Mesothelial cell of epicardium (in vitro differentiated cells): ENCODE measurements around the gene CNTNAP4. TPM values are rescaled to one million over a fixed set of nuclear protein-coding genes. Genes with fewer than 3 reads are reported as not detected.

Source experiments
- DNase-seq, 2 experiments: peaks; one replicate each; pipeline ENCODE4 v3.0.0; 2021; ENCODE audit warnings: low spot score in 2 of 2; ENCODE audit not compliant: unreplicated experiment in 2 of 2
- H3K27ac Mint-ChIP-seq: 2 replicates; pipeline ENCODE4 v1.8.0; 2021; ENCODE audit warnings: mixed read lengths
- H3K27me3 Mint-ChIP-seq: 2 replicates; pipeline ENCODE4 v1.8.0; 2021; ENCODE audit warnings: low read depth, mixed read lengths
- H3K36me3 Mint-ChIP-seq: 2 replicates; pipeline ENCODE4 v1.8.0; 2021; ENCODE audit warnings: mixed read lengths
- H3K4me1 Mint-ChIP-seq: 2 replicates; pipeline ENCODE4 v1.8.0; 2021; ENCODE audit warnings: mixed read lengths
- H3K4me3 Mint-ChIP-seq: 2 replicates; pipeline ENCODE4 v1.8.0; 2021; ENCODE audit warnings: mild to moderate bottlenecking, moderate library complexity, mixed read lengths
- H3K9me3 Mint-ChIP-seq: 2 replicates; pipeline ENCODE4 v1.8.0; 2021; ENCODE audit warnings: mixed read lengths
- CTCF ChIP-seq: fragments of 200-600 bp; sonication (generic); IDR thresholded peaks from one replicate; pipeline ENCODE4 v1.5.0; 2021; ENCODE audit warnings: antibody characterized with exemption; ENCODE audit not compliant: unreplicated experiment
- total RNA-seq: library from RNA; stranded (reverse); gene quantifications from 3 replicates; pipeline ENCODE4 v1.2.1, GENCODE V29; 2021

The CNTNAP4 gene
- total RNA-seq, 1 donor from 2014 or later: 3.6 TPM

DNA sequence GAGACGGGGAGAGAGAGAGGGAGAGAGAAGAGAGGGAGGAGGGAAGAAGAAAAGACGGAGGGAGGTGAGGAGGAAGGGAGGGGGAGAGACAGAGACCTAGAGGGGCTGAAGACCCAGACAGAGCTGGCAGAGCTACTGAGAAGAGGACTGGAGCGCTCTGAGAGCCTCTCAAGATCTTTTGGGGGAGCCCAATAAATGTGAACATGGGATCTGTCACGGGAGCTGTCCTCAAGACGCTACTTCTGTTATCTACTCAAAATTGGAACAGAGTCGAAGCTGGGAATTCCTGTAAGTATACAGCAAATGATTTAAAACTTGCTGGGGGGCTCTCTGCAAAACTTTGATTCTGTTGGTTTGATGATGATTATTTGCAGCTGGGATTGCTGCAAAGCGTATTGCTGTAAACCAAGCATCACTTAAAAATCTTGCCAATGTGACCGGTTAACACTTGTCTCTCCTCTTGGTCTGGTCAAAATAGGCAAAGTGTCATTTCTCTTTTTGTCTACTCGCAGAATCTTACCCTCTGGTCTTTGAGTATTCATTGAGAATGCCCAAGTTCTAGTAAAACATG is 344 bp downstream of the CNTNAP4 start:
- Mint-ChIP-seq H3K9me3 (no peaks in the 10 kb centered on the region), H3K27me3 (peaks cover 26% of the 10 kb centered on the region), H3K27ac (no peak overlapping the region), H3K4me1 (peaks cover 1% of the 10 kb centered on the region), H3K4me3 (peak overlapping the region; percentile 44), H3K36me3 (no peaks in the 10 kb centered on the region)
- DNase-seq: no peak
- no peak for TF ChIP-seq CTCF

GRCh38 chr16:76278086-76278485 is 885 bp downstream of the CNTNAP4 start:
- H3K9me3 Mint-ChIP-seq: no peaks in the 10 kb centered on the region
- peaks cover 1% of the 10 kb centered on the region for H3K4me1 Mint-ChIP-seq
- H3K4me3 Mint-ChIP-seq: no peak overlapping the region
- no peak for DNase-seq
- peaks cover 27% of the 10 kb centered on the region for H3K27me3 Mint-ChIP-seq
- H3K27ac Mint-ChIP-seq: no peak overlapping the region
- TF ChIP-seq CTCF: no peak
- no peaks in the 10 kb centered on the region for H3K36me3 Mint-ChIP-seq

- H3K27ac Mint-ChIP-seq: no peak overlapping the region
- H3K27me3 Mint-ChIP-seq: peaks cover 27% of the 10 kb centered on the region
- no peak for TF ChIP-seq CTCF
- H3K4me3 Mint-ChIP-seq: no peak overlapping the region
- DNase-seq: no peak
- no peaks in the 10 kb centered on the region for H3K36me3 Mint-ChIP-seq
- H3K9me3 Mint-ChIP-seq: no peaks in the 10 kb centered on the region
- peaks cover 1% of the 10 kb centered on the region for H3K4me1 Mint-ChIP-seq
Observed at GRCh38 chr16:76278980-76279379, 1.8 kb downstream of the CNTNAP4 start.

DNA sequence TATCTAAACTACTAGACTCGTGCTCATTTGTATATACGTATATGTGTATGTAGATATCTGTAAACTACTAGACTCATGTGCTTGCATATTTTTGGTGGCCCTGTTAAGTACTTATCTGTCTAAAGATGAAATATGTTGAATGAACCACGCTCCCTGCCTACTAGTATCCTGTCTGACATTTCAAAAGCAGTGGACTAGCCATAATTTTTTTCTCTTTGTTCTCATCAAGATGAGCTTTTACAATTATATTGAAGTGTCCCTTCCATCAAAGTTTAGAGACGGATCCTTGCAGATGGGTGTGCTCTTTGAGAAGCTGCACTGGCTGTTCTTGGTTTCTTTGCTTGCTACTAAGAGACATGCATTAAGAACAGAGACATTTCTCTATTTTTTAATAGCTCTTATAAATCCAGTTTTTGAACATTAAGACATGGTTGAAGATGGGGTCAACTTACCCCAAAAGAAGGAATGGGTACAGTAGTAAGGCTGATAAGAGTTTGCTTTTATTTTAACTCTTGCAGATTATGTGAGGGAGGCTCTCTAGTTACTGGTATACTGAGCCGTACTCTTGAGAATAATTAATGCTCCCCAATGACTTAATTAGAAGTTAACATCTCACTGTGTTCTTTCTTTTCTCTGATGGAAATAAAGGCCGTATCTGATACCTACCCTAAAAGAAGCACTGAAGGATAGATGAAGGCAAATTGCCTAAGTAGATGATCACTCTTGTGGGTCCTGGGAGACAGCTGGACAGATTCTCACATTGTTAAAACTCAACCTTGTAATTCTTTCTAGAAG is 3.4 kb downstream of the CNTNAP4 start:
- no peak overlapping the region for H3K27ac Mint-ChIP-seq
- DNase-seq: no peak
- no peak for TF ChIP-seq CTCF
- H3K4me3 Mint-ChIP-seq: no peak overlapping the region
- peaks cover 27% of the 10 kb centered on the region for H3K27me3 Mint-ChIP-seq
- H3K4me1 Mint-ChIP-seq: peaks cover 1% of the 10 kb centered on the region
- H3K9me3 Mint-ChIP-seq: no peaks in the 10 kb centered on the region
- H3K36me3 Mint-ChIP-seq: no peaks in the 10 kb centered on the region

DNA sequence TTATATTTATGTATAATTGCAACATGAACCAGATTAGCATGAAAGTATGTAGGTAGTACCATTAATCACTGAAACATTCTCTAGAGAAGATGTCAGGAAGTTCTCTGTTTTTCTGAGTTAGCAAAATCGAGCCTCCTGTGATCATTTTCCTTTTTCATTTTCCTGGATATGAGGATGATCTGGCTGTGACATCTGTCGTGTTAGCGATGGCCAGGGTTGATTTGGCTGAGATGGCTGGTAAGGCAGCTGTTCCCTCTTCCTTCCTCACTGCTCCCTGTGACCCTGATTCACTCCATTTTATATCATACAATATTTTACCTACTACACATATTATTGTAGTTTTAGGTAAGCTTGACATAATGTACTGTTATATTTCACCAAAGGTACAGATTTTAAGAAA is 10.3 kb downstream of the CNTNAP4 start:
- no peaks in the 10 kb centered on the region for H3K9me3 Mint-ChIP-seq
- H3K4me3 Mint-ChIP-seq: no peak overlapping the region
- H3K36me3 Mint-ChIP-seq: no peaks in the 10 kb centered on the region
- H3K27me3 Mint-ChIP-seq: peaks cover 24% of the 10 kb centered on the region
- H3K27ac Mint-ChIP-seq: no peak overlapping the region
- H3K4me1 Mint-ChIP-seq: peaks cover 6% of the 10 kb centered on the region
- no peak for TF ChIP-seq CTCF
- DNase-seq: no peak
